ENCODE results near the gene MED15. TPM values are rescaled to one million over a fixed set of nuclear protein-coding genes. Genes with fewer than 3 reads are reported as not detected.

MED15 gene
- total and polyA plus RNA-seq, 2 of the 4 experiments (the other 2 are of a cell fraction), result 19.0 to 68.8 TPM

- Histone ChIP-seq H3K56ac (ENCODE audit: extremely low read depth, insufficient read depth, low read length) (no peak overlapping the region), H3K36me3 (ENCODE audit: control insufficient read depth, insufficient read depth, low read length) (peaks cover 32% of the 10 kb centered on the region), H3K27ac (ENCODE audit: insufficient read depth, low read length) (no peak overlapping the region), H3K14ac (replicated peaks; ENCODE audit: low read depth, low read length) (no peak overlapping the region), H3K9me3 (ENCODE audit: control insufficient read depth, insufficient read depth, low read length) (no peaks in the 10 kb centered on the region), H2BK120ac (ENCODE audit: low read depth, low read length) (no peak overlapping the region), H3K79me1 (ENCODE audit: low read depth in 1 of 2, low read length in 2 of 2) (peaks cover 0 to 5% of the 10 kb centered on the region in 2 experiments; a peak in 1 of 4 replicates), H4K8ac (ENCODE audit: low read depth in 2 of 2, low read length in 2 of 2) (no peak overlapping the region), H4K20me1 (ENCODE audit: insufficient read depth, low read length) (no peaks in the 10 kb centered on the region; the same call in 1 of the 2 replicates), H3K23ac (ENCODE audit: low read depth, low read length) (no peak overlapping the region), H3K4me1 (ENCODE audit: control insufficient read depth, insufficient read depth, low read length) (no peaks in the 10 kb centered on the region), H2BK15ac (ENCODE audit: low read depth, low read length) (no peak overlapping the region), H3K4me2 (ENCODE audit: low read depth, low read length) (no peak overlapping the region), H2BK20ac (ENCODE audit: low read depth, low read length) (no peak overlapping the region), H3K9me1 (ENCODE audit: insufficient read depth, low read length) (peaks cover 16% of the 10 kb centered on the region), H2BK5ac (ENCODE audit: low read depth, low read length, poor library complexity, severe bottlenecking) (no peak overlapping the region), H2AK9ac (replicated peaks; ENCODE audit: low read depth, low read length, poor library complexity) (peak overlapping the region; percentile 24), H3K18ac (ENCODE audit: low read depth, low read length) (no peak overlapping the region), H2AFZ (replicated peaks; ENCODE audit: low read length, poor library complexity) (no peak overlapping the region), H3K27me3 (ENCODE audit: control insufficient read depth, insufficient read depth, low read length) (no peaks in the 10 kb centered on the region), H3K4ac (ENCODE audit: low read depth, low read length) (no peak overlapping the region), H4K5ac (ENCODE audit: low read depth, low read length) (no peak overlapping the region), H3K4me3 (ENCODE audit: insufficient read depth, low read depth, low read length) (no peak overlapping the region), H4K91ac (ENCODE audit: insufficient read depth, low read depth, low read length) (no peak overlapping the region), H3K9ac (ENCODE audit: low read depth, low read length) (no peak overlapping the region), H2AK5ac (ENCODE audit: low read depth, low read length) (no peak overlapping the region)
- dilution Hi-C loops (cut with HindIII; ENCODE audit: low sequenced_read_pairs, unreplicated experiment), result no loop called here
- TF ChIP-seq BHLHE40 (IDR thresholded peaks at IDR 0.05; ENCODE audit: low read depth, low read length), result no peak
- TF ChIP-seq SMC3 (IDR thresholded peaks at IDR 0.05; ENCODE audit: low read depth, low read length), result no peak
- TF ChIP-seq CHD1 (IDR thresholded peaks at IDR 0.05; ENCODE audit: low read depth, low read length), result no peak
- no peak for TF ChIP-seq NFE2L2 (IDR thresholded peaks at IDR 0.05; ENCODE audit: low read depth, low read length)
- TF ChIP-seq USF2 (IDR thresholded peaks at IDR 0.05; ENCODE audit: low read depth, low read length), result no peak
- TF ChIP-seq RAD21 (IDR thresholded peaks at IDR 0.05; ENCODE audit: low read length), result no peak
- TF ChIP-seq MAFK (IDR thresholded peaks at IDR 0.05; ENCODE audit: low read depth, low read length), result no peak
- TF ChIP-seq CTCF (conservative IDR thresholded peaks at IDR 0.05; ENCODE audit: low read depth, low read length), result no peak
- TF ChIP-seq RCOR1 (IDR thresholded peaks at IDR 0.05; ENCODE audit: insufficient replicate concordance, low read length), result no peak
- TF ChIP-seq POLR2A (IDR thresholded peaks at IDR 0.05; ENCODE audit: low read depth, low read length), result no peak
- no peak for TF ChIP-seq ELK1 (IDR thresholded peaks at IDR 0.05; ENCODE audit: borderline replicate concordance, low read depth, low read length)
- TF ChIP-seq CEBPB (IDR thresholded peaks at IDR 0.05; ENCODE audit: low read depth, low read length), result no peak
- no peak for TF ChIP-seq MAZ (IDR thresholded peaks at IDR 0.05; ENCODE audit: borderline replicate concordance, low read depth, low read length)
- no peak for TF ChIP-seq RFX5 (IDR thresholded peaks at IDR 0.05; ENCODE audit: low read depth, low read length)
- TF ChIP-seq FOS (IDR thresholded peaks at IDR 0.05; ENCODE audit: low read depth, low read length), result no peak
- ChIA-PET CTCF (no interaction called here), POLR2A (ENCODE audit: unreplicated experiment) (no interaction called here)
- ATAC-seq (ENCODE audit: low read depth), result no peak
- DNase-seq, result no peak
- 94% methylated on average over 2 of the region's 9 CpGs; no CpG with 5 or more reads in 1 of the 2 experiments for WGBS, 2 experiments (ENCODE audit: extremely low coverage in 2 of 2, insufficient read length in 1 of 2)
- intact Hi-C loops (cut with micrococcal nuclease), result no loop called here
- no TSS peak for BruUV-seq (replicated peaks)
- in situ Hi-C loops (cut with MboI; ENCODE audit: low sequenced_read_pairs), result no loop called here
Measured at GRCh38 chr22:20471126-20471833, 36.1 kb upstream of the MED15 start.

Data from IMR-90 (cell line).